DMS53 treated with DMSO at 0.1 percent for 48 hours (cell line): ENCODE results near the gene ETHE1.

ENCODE experiments used
- DNase-seq: peaks from one replicate; lab custom pipeline; 2025; ENCODE audit not compliant: unreplicated experiment; lab: John Stamatoyannopoulos, UW

ETHE1 gene

DNA sequence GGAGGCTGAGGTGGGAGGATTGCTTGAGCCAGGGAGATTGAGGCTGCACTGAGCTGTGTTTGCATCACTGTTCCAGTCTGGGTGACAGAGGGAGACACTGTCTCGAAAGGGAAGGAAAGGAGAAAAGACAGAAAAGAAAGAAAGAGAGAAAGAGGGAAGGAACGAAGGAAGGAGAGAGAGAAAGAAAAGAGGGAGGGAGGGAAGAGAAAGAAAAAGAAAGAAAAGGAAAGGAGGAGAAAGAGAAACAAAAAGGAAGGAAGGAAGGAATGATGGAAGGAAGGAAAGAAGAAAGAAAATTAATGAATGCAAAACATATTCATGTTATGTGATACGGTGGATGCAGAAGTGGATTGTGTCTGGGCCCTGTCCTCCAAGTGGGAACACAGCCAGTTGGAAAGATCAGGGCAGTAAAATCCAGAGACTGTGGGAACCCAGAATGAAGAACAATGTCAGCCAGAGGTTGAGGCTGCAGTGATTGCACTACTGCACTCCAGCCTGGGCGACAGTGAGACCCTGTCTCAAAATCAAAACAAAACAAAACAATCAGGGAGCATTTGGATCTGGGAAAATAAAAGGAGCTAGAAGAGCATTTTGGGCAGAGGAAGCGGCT lies 28.7 kb downstream of the ETHE1 start:
- DNase-seq: no peak

GRCh38 chr19:43496960-43497359 lies 30.0 kb downstream of the ETHE1 start:
- DNase-seq: no peak

GRCh38 chr19:43495082-43495481 lies 31.9 kb downstream of the ETHE1 start:
- no peak for DNase-seq

GRCh38 chr19:43490759-43491158 lies 36.2 kb downstream of the ETHE1 start:
- no peak for DNase-seq

DNA sequence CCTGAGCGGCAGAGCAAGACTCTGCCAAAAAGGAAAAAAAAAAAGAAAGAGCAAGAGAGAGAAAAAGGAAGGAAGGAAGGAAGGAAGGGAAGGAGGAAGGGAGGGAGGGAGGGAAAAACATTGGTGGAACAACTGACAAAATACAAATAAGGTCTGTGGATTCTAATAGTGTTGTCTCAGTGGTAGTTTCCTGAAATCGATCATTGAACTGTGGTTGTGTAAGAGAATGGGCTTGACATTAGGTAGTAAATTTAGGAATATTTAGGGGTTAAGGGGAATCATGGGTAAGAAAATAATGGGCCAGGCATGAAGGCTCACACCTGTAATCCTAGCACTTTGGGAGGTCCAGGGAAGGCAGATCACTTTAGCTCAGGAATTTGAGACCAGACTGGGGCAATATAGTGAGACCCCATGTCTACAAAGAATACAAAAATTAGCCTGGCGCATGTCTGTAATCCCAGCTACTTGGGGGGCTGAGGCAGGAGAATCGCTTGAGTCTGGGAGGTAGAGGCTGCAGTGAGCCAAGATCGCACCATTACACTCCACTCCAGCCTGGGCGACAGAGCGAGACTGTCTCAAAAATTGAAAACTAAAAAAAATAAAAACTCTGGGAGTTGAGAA lies 36.9 kb downstream of the ETHE1 start:
- no peak for DNase-seq

DNA sequence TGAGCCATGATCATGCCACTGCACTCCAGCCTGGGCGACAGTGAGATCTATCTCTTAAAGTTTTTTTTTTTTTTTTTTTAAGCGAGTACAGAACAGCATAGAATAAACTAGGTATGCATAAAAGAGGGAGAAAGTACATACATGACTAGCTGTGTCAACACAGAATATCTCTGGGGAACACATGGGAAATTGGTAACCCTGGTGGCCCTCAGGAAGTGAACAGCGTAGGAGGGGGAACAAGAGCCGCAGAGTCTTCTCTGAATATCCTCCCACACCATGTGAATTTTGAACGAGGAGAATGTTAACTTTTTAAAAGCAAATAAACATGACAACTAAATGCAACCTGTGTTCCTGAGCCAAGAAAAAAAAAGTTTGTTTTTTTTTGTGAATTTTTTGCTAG lies 37.7 kb downstream of the ETHE1 start:
- no peak for DNase-seq

DNA sequence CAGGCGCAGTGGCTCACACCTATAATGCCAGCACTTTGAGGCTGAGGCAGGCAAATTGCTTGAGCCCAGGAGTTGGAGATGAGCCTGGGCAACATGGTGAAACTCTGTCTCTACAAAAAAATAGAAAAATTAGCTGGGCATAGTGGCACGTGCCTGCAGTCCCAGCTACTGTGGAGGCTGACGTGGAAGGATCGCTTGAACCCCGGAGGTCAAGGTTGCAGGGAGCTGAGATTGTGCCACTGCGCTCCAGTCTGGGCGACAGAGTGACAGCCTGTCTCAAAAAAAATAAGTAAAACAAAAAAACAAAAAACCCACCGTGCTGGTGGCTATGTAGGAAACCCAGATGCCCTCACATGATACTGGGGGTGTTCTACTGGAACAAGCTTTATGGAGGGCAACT lies 38.8 kb downstream of the ETHE1 start:
- no peak for DNase-seq

- no peak for DNase-seq
Observed at GRCh38 chr19:43486412-43486811, 40.6 kb downstream of the ETHE1 start.

- no peak for DNase-seq
Observed at GRCh38 chr19:43485951-43486350, 41.0 kb downstream of the ETHE1 start.

DNA sequence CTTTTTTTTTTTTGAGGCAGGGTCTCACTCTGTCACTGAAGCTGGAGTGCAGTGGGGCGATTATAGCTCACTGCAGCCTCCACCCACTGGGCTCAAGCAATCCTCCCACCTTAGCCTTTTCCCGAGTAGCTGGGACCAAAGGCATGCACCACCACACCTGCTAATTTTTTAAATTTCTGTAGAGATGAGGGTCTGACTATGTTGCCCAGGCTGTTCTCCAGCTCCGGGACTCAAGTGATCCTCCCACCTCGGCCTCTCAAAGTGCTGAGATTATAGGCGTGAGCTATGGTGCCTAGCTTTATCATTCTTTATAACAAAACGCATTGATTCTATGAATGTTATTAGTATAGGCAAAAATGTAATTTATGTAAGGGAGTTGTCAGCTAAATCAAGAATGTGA lies 43.7 kb downstream of the ETHE1 start:
- no peak for DNase-seq

- no peak for DNase-seq
Observed at GRCh38 chr19:43482193-43482592, 44.8 kb downstream of the ETHE1 start.

DNA sequence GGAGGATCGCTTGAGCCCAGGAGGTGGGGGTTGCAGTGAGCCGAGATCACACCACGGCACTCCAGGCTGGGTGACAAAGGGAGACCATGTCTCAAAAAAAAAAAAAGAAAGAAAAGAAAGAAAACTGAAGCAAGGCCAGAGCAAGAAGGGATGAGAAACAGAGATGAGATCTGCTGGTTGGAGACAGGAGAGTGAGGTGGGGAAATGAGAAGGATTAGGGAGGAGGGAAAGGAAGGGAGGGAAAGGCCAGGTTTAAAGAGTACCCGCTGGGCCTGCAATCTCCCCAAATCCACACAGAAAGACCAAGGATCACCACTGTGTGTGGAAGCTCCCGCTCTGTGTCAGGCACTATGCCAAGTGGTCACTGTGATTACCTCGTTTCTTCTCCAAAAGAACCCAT lies 45.3 kb downstream of the ETHE1 start:
- no peak for DNase-seq

DNA sequence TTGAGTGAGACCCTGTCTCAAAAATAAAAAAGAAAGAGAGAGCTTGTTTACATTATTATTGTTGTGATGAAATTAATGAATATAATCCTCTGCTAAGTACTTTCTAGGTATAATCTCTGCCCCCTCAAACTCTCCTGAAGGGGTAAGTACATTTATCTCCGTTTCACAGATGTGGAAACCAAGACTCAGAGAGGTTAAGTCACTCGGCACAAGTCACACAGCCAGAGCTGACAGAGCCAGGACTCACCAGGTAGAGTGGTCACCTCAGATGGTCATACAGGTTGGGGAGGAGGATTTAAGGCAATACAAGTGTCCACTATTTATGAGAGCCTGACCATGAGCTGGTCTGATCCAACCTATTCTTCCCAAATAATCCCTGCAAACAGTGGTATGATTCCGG lies 46.4 kb downstream of the ETHE1 start:
- no peak for DNase-seq

- DNase-seq: no peak
Observed at GRCh38 chr19:43479961-43480561, 46.9 kb downstream of the ETHE1 start.

- no peak for DNase-seq
Observed at GRCh38 chr19:43479226-43479625, 47.8 kb downstream of the ETHE1 start.

DNA sequence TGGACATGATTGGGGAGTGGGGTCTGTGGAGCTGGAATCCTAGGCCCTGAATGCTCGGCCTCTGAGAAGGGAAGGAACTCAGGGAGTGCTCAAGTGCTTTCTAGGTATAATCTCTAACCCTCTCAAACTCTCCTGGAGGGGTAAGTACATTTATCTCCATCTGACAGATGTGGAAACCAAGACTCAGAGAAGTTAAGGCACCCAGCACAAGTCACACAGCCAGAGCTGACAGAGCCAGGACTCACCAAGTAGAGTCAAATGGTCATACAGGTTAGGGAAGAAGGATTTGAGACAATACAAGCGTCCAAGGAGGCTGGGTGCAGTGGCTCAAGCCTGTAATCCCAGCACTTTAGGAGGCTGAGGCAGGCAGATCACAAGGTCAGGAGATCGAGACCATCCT lies 48.7 kb downstream of the ETHE1 start:
- no peak for DNase-seq

- DNase-seq: no peak
Observed at GRCh38 chr19:43476606-43477005, 50.4 kb downstream of the ETHE1 start.

DNA sequence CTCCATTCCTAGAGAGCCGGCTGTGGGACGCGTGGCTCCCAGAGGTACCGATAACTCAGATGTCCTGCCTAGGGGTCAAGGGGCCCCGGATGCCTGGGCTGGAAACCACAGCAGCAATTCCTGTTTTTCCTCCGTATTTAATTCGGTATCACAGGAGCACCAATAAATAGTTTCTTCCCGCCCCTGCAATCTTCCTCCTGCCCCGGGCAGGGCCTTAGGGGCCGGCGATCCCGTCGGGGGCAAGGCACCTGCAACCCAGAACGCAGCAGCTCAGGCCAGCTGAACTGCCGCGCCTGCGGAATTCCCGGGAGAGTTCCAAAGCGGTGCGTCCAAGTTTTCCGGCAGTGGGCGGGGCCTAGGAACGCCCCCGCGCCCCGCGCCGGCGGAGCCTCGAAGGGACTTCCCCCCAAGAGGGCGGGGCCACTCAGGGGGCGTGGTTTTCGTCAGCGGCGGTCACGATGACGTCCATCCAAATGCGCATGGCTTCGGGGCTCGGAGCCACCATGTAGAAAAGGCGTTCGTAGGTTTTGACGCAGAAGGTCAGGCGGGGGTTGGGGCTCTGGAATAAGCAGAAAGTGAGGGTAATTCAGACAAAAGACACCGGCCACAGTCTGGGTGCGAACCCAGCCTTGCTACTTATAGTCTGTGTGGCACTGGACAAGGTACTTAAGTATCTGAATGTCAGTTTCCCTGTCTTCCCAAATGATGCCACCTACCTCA lies 51.9 kb downstream of the ETHE1 start:
- peak; percentile 8 for DNase-seq

GRCh38 chr19:43474487-43474886 lies 52.5 kb downstream of the ETHE1 start:
- no peak for DNase-seq

DNA sequence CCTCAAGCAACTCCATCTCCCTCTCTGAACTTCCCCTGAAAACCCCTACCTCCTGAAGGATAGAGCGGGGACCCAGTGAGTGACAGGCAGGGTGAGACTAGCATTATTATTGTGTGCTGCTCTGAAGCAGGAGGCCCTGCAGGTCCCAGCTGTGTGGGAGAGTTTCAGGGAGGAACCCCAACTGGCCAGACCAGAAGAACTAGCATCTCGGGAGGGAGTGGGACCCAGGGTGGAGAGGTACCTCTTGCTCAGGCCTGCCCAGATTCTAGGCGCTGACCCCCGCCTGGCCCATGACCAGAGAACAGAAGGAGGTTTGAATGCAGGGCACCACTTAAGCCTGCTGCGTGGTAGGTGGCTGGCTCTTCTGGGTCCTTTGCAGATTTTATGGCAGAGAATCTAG lies 55.9 kb downstream of the ETHE1 start:
- no peak for DNase-seq

DNA sequence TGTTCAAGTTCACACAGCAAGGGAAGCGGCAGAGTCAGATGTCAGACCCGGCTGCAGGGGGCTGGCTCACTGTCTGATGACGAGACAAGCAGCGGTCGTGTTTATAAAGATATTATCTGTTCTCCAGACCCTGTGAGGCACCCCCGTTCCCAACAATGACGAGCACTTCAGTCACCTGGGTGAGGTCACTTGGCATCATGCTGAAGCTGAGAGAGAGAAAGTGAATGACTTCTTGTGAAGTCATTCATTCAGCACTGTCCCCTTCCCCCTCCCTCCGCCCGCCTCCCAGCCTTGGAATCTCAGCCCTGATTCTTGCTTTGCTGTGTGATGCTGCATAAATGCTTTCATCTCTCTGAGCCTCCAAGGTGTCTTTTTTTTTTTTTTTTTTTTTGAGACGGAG lies 56.7 kb downstream of the ETHE1 start:
- DNase-seq: no peak

- no peak for DNase-seq
Observed at GRCh38 chr19:43469160-43469480, 57.9 kb downstream of the ETHE1 start.
